Stimulated activated CD4-positive, alpha-beta T cell treated with anti-CD3 and anti-CD28 coated beads, TNF-alpha, amount 100 ng/mL, for 1 hour (primary cell): ENCODE measurements around the gene HEYL.
"Not testable (repeated sequence)": the region's sequence is repeated elsewhere in the genome, so short reads cannot be mapped to it uniquely, and the experiment has no call there.

Experiments
- DNase-seq, 3 donors: peaks; one replicate each; pipeline ENCODE4 v3.0.0-alpha.2; 2020; ENCODE audit warnings: low read depth in 3 of 3, low spot score in 1 of 3

HEYL gene

GRCh38 chr1:39613250-39613649 lies 26.2 kb downstream of the HEYL start:
- DNase-seq: no peak

- DNase-seq: peak; percentile 51 to 75 (median 57)
Measured at GRCh38 chr1:39609618-39610331, 29.7 kb downstream of the HEYL start.

- no peak for DNase-seq
Measured at GRCh38 chr1:39608921-39609320, 30.5 kb downstream of the HEYL start.

- not testable (repeated sequence) for DNase-seq
Measured at GRCh38 chr1:39603677-39604076, 35.8 kb downstream of the HEYL start.

GRCh38 chr1:39601667-39602255 lies 37.7 kb downstream of the HEYL start:
- not testable (repeated sequence) for DNase-seq

- DNase-seq: no peak
Measured at GRCh38 chr1:39596163-39596562, 43.3 kb downstream of the HEYL start.

GRCh38 chr1:39593386-39593785 lies 46.1 kb downstream of the HEYL start:
- no peak for DNase-seq

- DNase-seq: no peak
Measured at GRCh38 chr1:39592069-39592468, 47.4 kb downstream of the HEYL start.

GRCh38 chr1:39590546-39590945 lies 48.9 kb downstream of the HEYL start:
- no peak for DNase-seq

GRCh38 chr1:39585933-39586332 lies 53.5 kb downstream of the HEYL start:
- no peak for DNase-seq

GRCh38 chr1:39576016-39576657 lies 63.3 kb downstream of the HEYL start:
- peak in 1 of 3 donors; percentile 23 for DNase-seq

- DNase-seq: peak in 1 of 3 donors; percentile 25
Measured at GRCh38 chr1:39575191-39576015, 64.0 kb downstream of the HEYL start.

GRCh38 chr1:39574646-39575045 lies 64.8 kb downstream of the HEYL start:
- no peak for DNase-seq
